HepG2 (cell line): ENCODE data around the gene NSUN2. TPM values are rescaled to one million over a fixed set of nuclear protein-coding genes. Genes with fewer than 3 reads are reported as not detected.

Source experiments
- ARNT2 ChIP-seq: sonication (generic); formaldehyde crosslinking; IDR thresholded peaks from 2 replicates; pipeline ENCODE4 v1.8.0; 2022; ENCODE audit warnings: mild to moderate bottlenecking, low read depth, missing genetic modification reagents, moderate library complexity
- ATF5 ChIP-seq: sonication (generic); formaldehyde crosslinking; IDR thresholded peaks from 2 replicates; pipeline ENCODE4 v1.4.0; 2020; ENCODE audit warnings: mild to moderate bottlenecking, low read depth, missing genetic modification reagents
- CEBPZ ChIP-seq: IDR thresholded peaks from 2 replicates; pipeline ENCODE4 v1.6.1; 2012; ENCODE audit warnings: low read length, improper control_type of control experiment
- GFI1 ChIP-seq: sonication (generic); formaldehyde crosslinking; IDR thresholded peaks from 2 replicates; pipeline ENCODE4 v1.5.0; 2020; ENCODE audit warnings: missing genetic modification reagents, mild to moderate bottlenecking, borderline replicate concordance
- KDM5A ChIP-seq: fragments of 200-600 bp; sonication (generic); IDR thresholded peaks from 2 replicates; pipeline ENCODE4 v1.7.0; 2018; ENCODE audit warnings: antibody characterized with exemption, mild to moderate bottlenecking, low read length, borderline replicate concordance
- MAX ChIP-seq: IDR thresholded peaks from 2 replicates; pipeline ENCODE4 v1.6.1; 2012; ENCODE audit warnings: inconsistent platforms
- MLX ChIP-seq: IDR thresholded peaks from 2 replicates; pipeline ENCODE4 v1.6.1; 2016
- MYC ChIP-seq: sonication (generic); formaldehyde crosslinking; IDR thresholded peaks from 2 replicates; pipeline ENCODE4 v1.9.0; 2021; ENCODE audit warnings: missing genetic modification reagents, borderline replicate concordance
- PHF20 ChIP-seq: sonication (generic); formaldehyde crosslinking; IDR thresholded peaks from 2 replicates; pipeline ENCODE4 v1.5.0; 2020; ENCODE audit warnings: mild to moderate bottlenecking, missing genetic modification reagents
- RBFOX2 ChIP-seq: fragments of 200-400 bp; formaldehyde crosslinking; IDR thresholded peaks from 2 replicates; pipeline ENCODE4 v1.6.1; 2017; ENCODE audit warnings: low read depth, mild to moderate bottlenecking, low read length
- SMAD1 ChIP-seq: sonication (generic); formaldehyde crosslinking; IDR thresholded peaks from 2 replicates; pipeline ENCODE4 v1.4.0; 2020; ENCODE audit warnings: missing genetic modification reagents, low read depth, mild to moderate bottlenecking, borderline replicate concordance
- TBX2 ChIP-seq: sonication (generic); formaldehyde crosslinking; IDR thresholded peaks from 2 replicates; pipeline ENCODE4 v1.5.0; 2020; ENCODE audit warnings: missing genetic modification reagents, mild to moderate bottlenecking, borderline replicate concordance
- ZBTB25 ChIP-seq: IDR thresholded peaks from 2 replicates; pipeline ENCODE4 v1.6.1; 2018; ENCODE audit warnings: missing genetic modification reagents
- ZBTB42 ChIP-seq: sonication (generic); formaldehyde crosslinking; IDR thresholded peaks from 2 replicates; pipeline ENCODE4 v1.5.0; 2020; ENCODE audit warnings: mild to moderate bottlenecking, missing genetic modification reagents
- ZNF292 ChIP-seq: sonication (generic); formaldehyde crosslinking; IDR thresholded peaks from 2 replicates; pipeline ENCODE4 v1.8.1; 2022; ENCODE audit warnings: mild to moderate bottlenecking, low read depth, missing genetic modification reagents, borderline replicate concordance
- ZNF329 ChIP-seq: sonication (generic); formaldehyde crosslinking; IDR thresholded peaks from 2 replicates; pipeline ENCODE4 v1.9.0; 2021; ENCODE audit warnings: low read depth, mild to moderate bottlenecking, missing genetic modification reagents
- ZNF501 ChIP-seq: sonication (generic); formaldehyde crosslinking; IDR thresholded peaks from 2 replicates; pipeline ENCODE4 v1.5.1; 2020; ENCODE audit warnings: mild to moderate bottlenecking, moderate library complexity, missing genetic modification reagents
- ZNF543 ChIP-seq: sonication (generic); formaldehyde crosslinking; IDR thresholded peaks from 2 replicates; pipeline ENCODE4 v1.4.0; 2020; ENCODE audit warnings: mild to moderate bottlenecking, missing genetic modification reagents
- ZNF547 ChIP-seq: sonication (generic); formaldehyde crosslinking; IDR thresholded peaks from 2 replicates; pipeline ENCODE4 v1.5.1; 2020; ENCODE audit warnings: mild to moderate bottlenecking, missing genetic modification reagents
- ZNF703 ChIP-seq: sonication (generic); formaldehyde crosslinking; IDR thresholded peaks from 2 replicates; pipeline ENCODE4 v1.5.1; 2020; ENCODE audit warnings: missing genetic modification reagents, mild to moderate bottlenecking, moderate library complexity, borderline replicate concordance
- ZNF761 ChIP-seq: sonication (generic); formaldehyde crosslinking; conservative IDR thresholded peaks from 2 replicates; pipeline ENCODE4 v1.4.0; 2020; ENCODE audit warnings: mild to moderate bottlenecking, missing genetic modification reagents
- ZNF883 ChIP-seq: sonication (generic); formaldehyde crosslinking; IDR thresholded peaks from 2 replicates; pipeline ENCODE4 v1.5.1; 2020; ENCODE audit warnings: mild to moderate bottlenecking, missing genetic modification reagents; ENCODE audit errors: not compliant biosample characterization
- polyA plus RNA-seq, 8 experiments: library from polyadenylated mRNA; depleted of rRNA in 3 of 8; stranded (reverse) in 7 of 8; unstranded in 1 of 8; fragments of >200 nt; fragmentation: Illumina TruSeq in 4 of 8; extraction: Trizol in 4 of 8; gene quantifications; 2 replicates each; pipeline versions ENCODE4 v1.2.1 to v1.2.3, GENCODE V29; 2011 to 2016; ENCODE audit warnings: low read depth in 4 of 8, missing spikeins in 1 of 8, mixed read lengths in 1 of 8; ENCODE audit not compliant: insufficient read depth in 1 of 8
- total RNA-seq, 5 experiments: library from RNA; depleted of rRNA; stranded (reverse); fragments of >200 nt; fragmentation: Illumina TruSeq; extraction: Trizol; gene quantifications; 2 replicates each; pipeline ENCODE4 v1.2.3, GENCODE V29; 2016; ENCODE audit warnings: low read depth in 1 of 5

NSUN2 gene
- total and polyA plus RNA-seq, 2 of the 13 experiments (the other 11 are each of a cell fraction or from before 2014, with no cell fraction given): 51.7 to 69.1 TPM

- TF ChIP-seq TBX2 (CRISPR knock-in tag) (peak; percentile 22; the same call in 1 of the 2 replicates), SMAD1 (CRISPR knock-in tag) (no peak), GFI1 (CRISPR knock-in tag) (peak; percentile 41; the same call in 1 of the 2 replicates), ZNF543 (CRISPR knock-in tag) (0 out of 2 replicates have a peak, but pooled peaks have one; percentile 17), ZNF883 (CRISPR knock-in tag) (peak; percentile 67), ZNF329 (CRISPR knock-in tag) (0 out of 2 replicates have a peak, but pooled peaks have one; percentile 8), ZBTB25 (peak; percentile 54; the same call in 1 of the 2 replicates), ZBTB42 (CRISPR knock-in tag) (0 out of 2 replicates have a peak, but pooled peaks have one; percentile 45), ZNF292 (CRISPR knock-in tag) (no peak), KDM5A (peak; percentile 96), ZNF501 (CRISPR knock-in tag) (0 out of 2 replicates have a peak, but pooled peaks have one; percentile 26), ATF5 (CRISPR knock-in tag) (no peak), MAX (peak; percentile 92), MYC (CRISPR knock-in tag) (peak; percentile 98), MLX (0 out of 2 replicates have a peak, but pooled peaks have one; percentile 22), ZNF547 (0 out of 2 replicates have a peak, but pooled peaks have one; percentile 64), ZNF761 (CRISPR knock-in tag) (no peak), ZNF703 (no peak), CEBPZ (no peak), PHF20 (CRISPR knock-in tag) (peak; percentile 91), RBFOX2 (peak; percentile 94), ARNT2 (CRISPR knock-in tag) (peak; percentile 13; the same call in 1 of the 2 replicates)
Measured at GRCh38 chr5:6632888-6633468, at the start of gene NSUN2, which contains the start of gene SRD5A1 (continued).
